NCI-H2107 (cell line): ENCODE data around the gene SEC61B.
A peak's percentile ranks its signal among the peaks of the same experiment; 100 is the strongest.
"Not testable (repeated sequence)": the region's sequence is repeated elsewhere in the genome, so short reads cannot be mapped to it uniquely, and the experiment has no call there.

Experiments
- DNase-seq: peaks from one replicate; lab custom pipeline; 2025; lab: John Stamatoyannopoulos, UW

The SEC61B gene

GRCh38 chr9:99192786-99193465, 29.2 kb upstream of the SEC61B start:
- no peak for DNase-seq

DNA sequence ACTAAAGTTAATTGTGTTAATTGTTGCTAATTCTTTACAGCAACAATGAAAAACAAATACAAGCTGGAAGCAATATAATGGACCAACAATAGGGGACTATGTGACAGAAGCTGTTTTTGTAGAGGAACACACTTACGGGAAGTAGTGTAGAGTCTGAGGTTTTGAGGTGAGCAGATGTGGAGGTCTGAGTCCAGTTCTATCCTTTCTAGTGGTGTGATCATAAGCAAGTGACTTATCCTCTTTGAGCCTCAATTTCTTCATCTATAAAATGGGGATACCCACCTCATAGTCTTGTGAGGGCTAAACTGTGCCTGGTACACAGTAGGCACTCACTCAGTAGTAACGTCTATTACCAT, 28.6 kb upstream of the SEC61B start:
- no peak for DNase-seq

- DNase-seq, result not testable (repeated sequence)
Measured at GRCh38 chr9:99196484-99196883, 25.6 kb upstream of the SEC61B start.

- no peak for DNase-seq
Measured at GRCh38 chr9:99197124-99197630, 24.9 kb upstream of the SEC61B start.

DNA sequence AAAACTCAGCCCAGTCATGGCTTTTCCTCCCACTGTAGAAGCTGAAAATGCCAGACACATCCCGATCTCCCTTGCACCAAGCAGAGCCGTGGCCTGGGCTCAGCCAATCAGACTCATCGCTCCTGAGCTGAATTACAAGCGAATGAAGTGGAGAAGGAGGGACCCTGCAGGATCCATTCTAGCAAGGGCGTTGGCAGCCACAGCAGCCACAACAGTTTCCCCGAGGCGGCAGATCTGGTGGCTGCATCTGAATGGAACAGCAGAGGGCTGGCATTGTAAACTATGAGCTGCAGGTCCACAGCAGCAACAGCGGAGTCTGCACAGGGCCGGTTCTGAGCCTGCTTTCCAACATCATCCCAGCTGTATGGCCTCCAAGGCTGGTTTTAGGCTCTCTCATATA, 24.1 kb upstream of the SEC61B start:
- DNase-seq, result peak; percentile 20

- peak; percentile 39 for DNase-seq
Measured at GRCh38 chr9:99199938-99200539, 22.0 kb upstream of the SEC61B start.

GRCh38 chr9:99201603-99202002, 20.5 kb upstream of the SEC61B start:
- DNase-seq, result no peak

- no peak for DNase-seq
Measured at GRCh38 chr9:99210572-99210971, 11.5 kb upstream of the SEC61B start.

DNA sequence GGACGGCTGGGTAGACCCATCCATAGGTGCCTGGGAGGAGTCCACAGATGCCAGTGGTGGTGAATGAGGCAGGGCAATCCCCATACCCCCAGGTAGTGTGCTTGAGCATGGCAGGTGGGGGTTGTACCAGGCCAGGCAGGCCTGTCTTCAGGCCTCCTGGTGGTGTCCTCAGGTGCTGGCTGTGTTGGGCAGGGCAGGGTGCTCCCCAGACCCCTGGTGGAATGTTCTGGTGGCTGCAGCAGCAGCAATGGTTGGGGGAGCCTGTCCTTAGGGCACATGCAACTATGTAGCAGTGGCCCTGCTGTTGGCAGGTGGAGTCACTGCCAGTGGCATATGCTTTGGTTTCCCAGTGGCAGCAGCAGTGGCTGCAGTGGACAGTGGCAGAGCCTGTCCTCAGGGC, 10.3 kb upstream of the SEC61B start:
- DNase-seq, result no peak

- no peak for DNase-seq
Measured at GRCh38 chr9:99213197-99213596, 8.9 kb upstream of the SEC61B start.

DNA sequence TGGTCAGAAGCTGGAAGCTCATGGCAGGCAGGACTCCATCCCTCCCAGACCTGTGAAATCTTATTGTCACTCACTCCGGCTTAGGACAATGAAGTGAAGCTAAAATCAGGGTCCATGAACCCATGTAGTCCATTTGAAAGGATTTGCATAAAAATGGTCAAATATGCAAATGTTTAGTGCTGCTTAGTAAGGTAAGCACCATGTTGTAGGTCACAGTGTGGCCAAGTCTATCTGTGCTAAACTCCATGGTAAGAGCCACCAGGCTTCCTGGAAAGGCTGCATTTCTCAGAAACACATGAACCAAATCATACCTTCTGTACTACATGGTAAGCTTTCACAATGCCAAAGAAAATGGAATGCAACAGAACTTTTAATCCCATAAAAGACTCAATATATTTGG, 6.0 kb upstream of the SEC61B start:
- DNase-seq, result no peak

DNA sequence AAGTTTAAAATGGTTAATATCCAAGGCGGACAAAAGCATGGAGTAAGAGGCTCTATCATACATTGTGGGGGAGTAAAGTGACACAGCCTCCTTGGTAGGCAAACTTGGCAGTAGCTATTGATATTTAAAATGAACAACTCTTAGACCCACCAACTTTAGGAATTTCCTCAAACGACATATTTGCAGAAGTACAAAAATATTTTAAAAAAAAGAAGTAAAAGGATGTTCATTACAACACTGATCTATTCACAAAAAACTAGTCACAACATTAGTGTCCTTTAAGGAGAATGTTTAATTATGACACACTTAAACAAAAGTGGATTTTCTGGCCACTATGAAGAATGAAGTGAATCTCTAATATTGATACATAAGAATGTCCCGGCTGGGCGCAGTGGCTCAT, 2.1 kb upstream of the SEC61B start:
- no peak for DNase-seq

- DNase-seq, result no peak
Measured at GRCh38 chr9:99221266-99221620, 839 bp upstream of the SEC61B start.

DNA sequence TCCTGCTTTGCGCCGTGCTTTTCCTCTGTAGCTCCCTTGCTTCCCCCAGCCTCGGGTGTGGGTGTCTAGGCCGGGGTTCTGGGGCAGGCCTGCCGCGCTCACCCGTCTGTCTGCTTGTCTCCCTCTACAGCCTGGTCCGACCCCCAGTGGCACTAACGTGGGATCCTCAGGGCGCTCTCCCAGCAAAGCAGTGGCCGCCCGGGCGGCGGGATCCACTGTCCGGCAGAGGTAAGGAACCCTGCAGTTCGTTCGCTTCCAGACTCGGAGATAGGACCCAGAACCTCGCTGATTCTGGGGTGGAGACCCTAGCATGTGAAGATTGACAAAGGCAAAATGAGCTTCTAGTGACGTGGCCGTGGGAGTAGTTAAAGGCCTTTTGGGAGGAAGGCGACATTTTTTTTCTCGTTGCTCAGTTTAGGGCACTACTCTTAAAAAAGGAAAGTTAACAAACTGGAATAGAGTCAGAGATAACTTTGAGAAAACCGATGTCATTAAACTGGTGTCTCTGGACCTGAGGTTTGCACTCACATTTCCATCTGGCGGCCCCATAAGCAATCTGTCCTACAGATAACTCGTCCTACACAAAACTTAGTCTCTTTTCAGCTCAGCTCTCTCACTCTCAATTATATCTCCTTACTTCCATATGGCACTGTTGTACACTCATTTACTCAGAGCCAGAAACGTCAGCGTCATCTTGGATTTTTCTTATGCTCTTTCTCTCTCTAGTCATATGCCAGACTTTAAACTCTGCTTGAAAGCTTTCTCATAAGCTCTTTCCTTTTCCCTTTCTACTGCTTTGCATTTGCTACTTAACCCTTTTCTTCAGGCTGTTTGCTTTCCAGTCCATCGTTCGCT, 561 bp downstream of the SEC61B start:
- no peak for DNase-seq

- DNase-seq, result no peak
Measured at GRCh38 chr9:99224445-99224844, 2.4 kb downstream of the SEC61B start.

- no peak for DNase-seq
Measured at GRCh38 chr9:99226054-99226453, 4.0 kb downstream of the SEC61B start.

- no peak for DNase-seq
Measured at GRCh38 chr9:99230206-99230605, 8.1 kb downstream of the SEC61B start.

GRCh38 chr9:99231711-99232110, 9.6 kb downstream of the SEC61B start:
- no peak for DNase-seq

- no peak for DNase-seq
Measured at GRCh38 chr9:99234618-99235017, 12.5 kb downstream of the SEC61B start.

- no peak for DNase-seq
Measured at GRCh38 chr9:99235069-99235468, 13.0 kb downstream of the SEC61B start.

- DNase-seq, result no peak
Measured at GRCh38 chr9:99235926-99236634, 14.0 kb downstream of the SEC61B start.

- no peak for DNase-seq
Measured at GRCh38 chr9:99237356-99237755, 15.3 kb downstream of the SEC61B start.
